BLaER1 treated with 17β-estradiol and CSF1 and Interleukin-3, amounts not matched to agents 10 nM and 100 nM (cell line): ENCODE data around the gene TOX4.

ENCODE experiments used
- H3K27ac ChIP-seq, 11 experiments: shearing (Covaris generic); formaldehyde crosslinking; 2 replicates each; pipeline ENCODE4 v1.8.1; 2022
- H3K27me3 ChIP-seq, 11 experiments: shearing (Covaris generic); formaldehyde crosslinking; 2 replicates each; pipeline ENCODE4 v1.8.1; 2022
- H3K36me3 ChIP-seq, 11 experiments: shearing (Covaris generic); formaldehyde crosslinking; 2 replicates each; pipeline ENCODE4 v1.8.1; 2022
- H3K4me1 ChIP-seq, 10 experiments: shearing (Covaris generic); formaldehyde crosslinking; 2 replicates each; pipeline ENCODE4 v1.8.1; 2022
- H3K4me2 ChIP-seq, 11 experiments: shearing (Covaris generic); formaldehyde crosslinking; 2 replicates each; pipeline ENCODE4 v1.8.1; 2022
- H3K4me3 ChIP-seq, 10 experiments: shearing (Covaris generic); formaldehyde crosslinking; 2 replicates each; pipeline ENCODE4 v1.8.1; 2022
- H3K9ac ChIP-seq, 11 experiments: shearing (Covaris generic); formaldehyde crosslinking; 2 replicates each; pipeline ENCODE4 v1.8.1; 2022
- H3K9me3 ChIP-seq, 11 experiments: shearing (Covaris generic); formaldehyde crosslinking; replicated peaks in 1 of 11; 2 replicates each; pipeline ENCODE4 v1.8.1; 2022
- H4K20me1 ChIP-seq, 11 experiments: shearing (Covaris generic); formaldehyde crosslinking; 2 replicates each; pipeline ENCODE4 v1.8.1; 2022
- Cebpa-rat ChIP-seq, 11 experiments: shearing (Covaris generic); IDR thresholded peaks; 2 replicates each; pipeline ENCODE4 v1.8.1; 2022

The TOX4 gene

DNA sequence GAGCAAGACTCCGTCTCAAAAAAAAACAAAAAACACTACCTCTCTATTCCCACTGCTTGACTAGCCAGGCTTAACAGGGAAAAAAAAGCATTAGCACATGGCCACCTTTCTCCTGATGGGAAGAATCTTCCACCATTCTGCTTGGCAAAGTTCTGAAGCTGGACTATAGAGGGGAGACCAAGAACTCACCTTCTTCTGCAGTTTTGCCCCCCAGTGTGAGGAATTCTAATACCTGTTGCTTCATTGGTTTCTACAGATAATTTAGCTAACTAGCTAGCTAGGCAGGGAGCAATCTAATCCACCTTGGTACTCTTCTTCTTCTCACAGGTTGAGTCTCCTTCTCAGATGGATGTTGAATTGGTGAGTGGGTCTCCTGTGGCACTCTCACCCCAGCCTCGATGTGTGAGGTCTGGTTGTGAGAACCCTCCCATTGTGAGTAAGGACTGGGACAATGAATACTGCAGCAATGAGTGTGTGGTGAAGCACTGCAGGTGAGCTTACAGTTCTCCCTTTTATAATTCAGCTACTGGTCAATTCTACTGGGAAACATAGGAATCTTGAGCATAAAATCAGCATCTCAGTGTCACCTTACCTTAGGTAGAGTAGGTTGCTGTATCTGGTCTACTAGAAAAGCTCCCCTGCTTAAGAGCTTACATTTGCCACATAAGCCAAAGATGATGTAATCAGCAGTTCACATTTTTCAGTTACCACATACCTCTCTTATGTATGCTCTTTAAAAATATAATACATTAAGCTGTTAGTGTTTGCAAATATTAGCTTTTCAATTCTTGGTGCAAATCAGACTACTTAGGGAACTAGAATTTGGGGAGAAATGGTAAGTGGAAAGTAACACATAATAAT, 18.1 kb downstream of the TOX4 start:
- no peaks in the 10 kb centered on the region for H3K27me3 ChIP-seq
- no peaks in the 10 kb centered on the region for H3K4me1 ChIP-seq
- no peak for TF ChIP-seq Cebpa-rat (IDR thresholded peaks at IDR 0.05)
- no peaks in the 10 kb centered on the region for H3K9me3 ChIP-seq
- no peak overlapping the region for H3K4me3 ChIP-seq
- peaks cover 96 to 100% (median 99%) of the 10 kb centered on the region in 11 experiments for H3K36me3 ChIP-seq
- no peak overlapping the region for H3K4me2 ChIP-seq
- no peak overlapping the region for H3K27ac ChIP-seq
- H3K9ac ChIP-seq: no peak overlapping the region
- H4K20me1 ChIP-seq: peaks cover 0 to 45% (median 8%) of the 10 kb centered on the region in 11 experiments; a peak in 9 of 22 replicates

DNA sequence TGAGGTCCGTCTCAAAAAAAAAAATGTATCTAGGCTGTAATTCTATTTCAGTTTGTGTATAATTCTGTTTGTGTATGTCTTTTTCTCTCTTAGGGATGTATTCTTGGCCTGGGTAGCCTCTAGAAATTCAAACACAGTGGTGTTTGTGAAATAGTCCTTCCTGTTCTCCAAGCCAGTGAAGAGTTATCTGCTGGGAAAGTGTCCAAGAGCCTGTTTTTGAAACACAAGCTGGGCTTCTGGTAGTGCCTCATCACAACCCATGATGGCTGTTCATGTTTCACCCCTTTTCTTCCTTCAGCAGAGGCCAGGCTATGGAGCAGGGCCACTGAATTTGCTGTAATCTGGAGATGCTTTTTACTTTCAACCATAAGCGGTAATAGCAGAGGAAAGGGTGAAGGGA, 19.5 kb downstream of the TOX4 start:
- Histone ChIP-seq H3K27me3 (no peaks in the 10 kb centered on the region), H3K4me3 (no peak overlapping the region), H3K36me3 (peaks cover 96 to 100% (median 99%) of the 10 kb centered on the region in 11 experiments), H3K9me3 (no peaks in the 10 kb centered on the region), H3K9ac (no peak overlapping the region), H3K4me1 (no peaks in the 10 kb centered on the region), H3K4me2 (no peak overlapping the region), H4K20me1 (peaks cover 0 to 56% (median 20%) of the 10 kb centered on the region in 11 experiments; a peak in 13 of 22 replicates), H3K27ac (no peak overlapping the region)
- no peak for TF ChIP-seq Cebpa-rat (IDR thresholded peaks at IDR 0.05)

DNA sequence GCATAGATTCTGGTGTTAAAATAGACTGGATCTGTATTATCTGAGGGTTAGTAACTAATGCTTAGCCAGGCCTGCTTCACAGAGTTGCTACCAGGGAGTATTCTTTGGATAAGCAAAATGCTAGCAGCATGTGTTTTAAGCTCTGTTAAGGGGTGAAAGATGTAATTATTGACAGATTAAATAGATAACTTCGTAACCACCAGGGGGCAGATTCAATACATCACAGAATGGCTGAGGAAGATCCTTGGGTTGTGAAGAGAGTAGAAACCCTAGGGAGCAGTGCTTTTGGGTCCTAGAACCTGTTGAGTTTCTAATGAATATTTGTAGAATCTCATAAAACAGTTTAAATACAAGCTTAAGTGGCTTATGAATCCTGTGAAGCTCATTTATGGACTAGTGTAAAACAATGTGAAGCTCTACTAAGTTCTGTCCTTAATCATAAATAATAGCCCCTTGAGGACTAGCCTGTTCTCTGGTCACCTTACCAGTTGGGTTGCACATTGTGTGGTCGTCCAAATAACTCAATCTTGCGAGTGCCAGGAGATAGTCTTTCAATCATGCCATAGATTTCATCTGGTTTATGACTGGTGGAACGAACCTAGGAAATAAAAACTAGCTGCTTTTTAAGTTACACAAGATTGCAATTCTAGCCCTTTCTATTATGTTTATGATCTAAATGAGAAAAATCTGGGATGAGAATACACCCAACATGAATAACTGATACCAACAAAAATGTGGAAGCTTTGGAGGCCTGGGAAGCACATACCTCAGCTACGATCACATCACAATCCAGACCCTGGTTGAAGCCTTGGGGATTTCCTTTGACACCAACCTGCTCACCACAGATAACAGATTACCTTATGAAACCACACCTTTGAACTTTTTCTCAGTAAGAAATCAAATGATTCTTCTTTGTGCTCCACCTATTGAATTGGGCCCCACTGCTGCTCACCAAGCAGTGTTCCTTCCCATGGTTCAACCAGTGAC, 21.8 kb downstream of the TOX4 start:
- H3K27ac ChIP-seq: no peak overlapping the region
- no peaks in the 10 kb centered on the region for H3K27me3 ChIP-seq
- H4K20me1 ChIP-seq: peaks cover 0 to 61% (median 34%) of the 10 kb centered on the region in 11 experiments; a peak in 15 of 22 replicates
- no peak overlapping the region for H3K9ac ChIP-seq
- H3K36me3 ChIP-seq: peaks cover 97 to 100% (median 99%) of the 10 kb centered on the region in 11 experiments
- H3K4me1 ChIP-seq: no peaks in the 10 kb centered on the region
- no peak overlapping the region for H3K4me3 ChIP-seq
- no peak overlapping the region for H3K4me2 ChIP-seq
- TF ChIP-seq Cebpa-rat (IDR thresholded peaks at IDR 0.05): no peak
- no peaks in the 10 kb centered on the region for H3K9me3 ChIP-seq

DNA sequence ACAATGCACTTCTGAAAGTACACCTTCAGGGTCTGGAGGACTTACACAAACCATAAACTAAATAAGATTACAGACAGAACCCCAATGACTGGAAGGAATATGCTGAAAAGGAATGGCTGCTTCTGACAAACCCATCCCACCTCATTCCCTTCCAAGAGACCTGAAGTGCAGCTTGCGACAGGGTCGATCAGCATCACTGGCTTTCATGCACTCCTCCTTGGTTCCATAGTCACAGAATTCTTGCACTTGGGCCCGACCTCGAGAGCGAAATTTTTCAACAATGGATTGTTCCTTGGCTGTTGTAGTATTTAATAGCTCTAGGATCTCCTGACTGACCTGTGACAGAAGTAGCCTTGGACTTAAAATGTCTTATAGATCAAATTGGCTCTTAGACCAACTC, 24.6 kb downstream of the TOX4 start:
- H3K4me3 ChIP-seq: no peak overlapping the region
- H3K27me3 ChIP-seq: no peaks in the 10 kb centered on the region
- H3K27ac ChIP-seq: no peak overlapping the region
- no peak overlapping the region for H3K4me2 ChIP-seq
- peaks cover 0 to 79% (median 53%) of the 10 kb centered on the region in 11 experiments; a peak in 17 of 22 replicates for H4K20me1 ChIP-seq
- TF ChIP-seq Cebpa-rat (IDR thresholded peaks at IDR 0.05): no peak
- H3K9me3 ChIP-seq: no peaks in the 10 kb centered on the region
- no peak overlapping the region for H3K9ac ChIP-seq
- peaks cover 77 to 97% (median 88%) of the 10 kb centered on the region in 11 experiments for H3K36me3 ChIP-seq
- peaks cover 0 to 10% (median 0%) of the 10 kb centered on the region in 10 experiments; a peak in 4 of 20 replicates for H3K4me1 ChIP-seq

DNA sequence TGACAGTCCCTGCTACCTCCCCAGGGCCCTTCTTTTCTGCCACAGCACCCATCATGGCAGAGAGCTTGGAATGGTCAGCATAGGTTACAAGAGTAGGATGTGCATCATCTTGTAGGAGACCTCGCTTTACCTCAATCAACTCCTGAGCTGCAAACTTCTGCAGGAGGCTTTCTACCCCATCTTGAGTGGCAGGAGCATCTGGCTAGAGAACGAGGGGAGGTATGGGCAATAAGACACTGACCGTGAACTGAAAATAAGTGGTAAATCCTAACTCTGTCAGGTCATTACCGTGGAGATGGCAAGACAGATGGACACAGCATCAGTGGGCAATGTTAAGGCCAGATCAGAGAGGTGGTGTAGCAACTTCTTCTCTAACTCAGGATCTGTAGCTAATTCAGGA, 26.4 kb downstream of the TOX4 start:
- TF ChIP-seq Cebpa-rat (IDR thresholded peaks at IDR 0.05): no peak
- no peaks in the 10 kb centered on the region for H3K9me3 ChIP-seq
- H3K9ac ChIP-seq: no peak overlapping the region
- H3K4me2 ChIP-seq: no peak overlapping the region
- H3K27me3 ChIP-seq: no peaks in the 10 kb centered on the region
- no peak overlapping the region for H3K27ac ChIP-seq
- peaks cover 0 to 88% (median 56%) of the 10 kb centered on the region in 11 experiments; a peak in 17 of 22 replicates for H4K20me1 ChIP-seq
- H3K36me3 ChIP-seq: peaks cover 74 to 97% (median 88%) of the 10 kb centered on the region in 11 experiments
- H3K4me3 ChIP-seq: no peak overlapping the region
- peaks cover 0 to 16% (median 4%) of the 10 kb centered on the region in 10 experiments; a peak in 6 of 20 replicates for H3K4me1 ChIP-seq

DNA sequence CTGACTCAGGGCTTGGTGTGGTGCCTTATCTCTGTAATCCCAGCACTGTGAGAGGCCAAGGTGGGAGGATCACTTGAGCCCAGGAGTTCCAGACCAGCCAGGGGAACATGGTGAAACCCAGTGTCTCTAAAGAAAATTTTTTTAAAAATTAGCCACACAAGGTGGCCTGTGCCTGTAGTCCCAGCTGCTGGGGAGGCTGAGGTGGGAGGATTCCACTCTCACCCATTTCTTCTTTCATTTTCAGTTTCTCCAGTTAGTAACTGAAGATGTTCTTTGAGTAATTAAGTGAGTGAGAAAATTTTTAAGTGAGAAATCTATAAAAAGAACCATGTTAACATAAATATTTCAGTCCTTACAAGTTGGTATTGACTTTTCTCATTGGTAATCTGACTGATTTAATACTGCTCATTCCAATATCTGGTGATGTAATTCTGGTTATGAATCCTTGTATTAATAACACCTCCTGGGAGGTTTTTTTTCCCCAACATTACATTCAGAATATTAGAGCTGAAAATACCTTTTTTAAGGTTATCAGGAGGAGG, 28.1 kb downstream of the TOX4 start:
- peaks cover 56 to 90% (median 78%) of the 10 kb centered on the region in 11 experiments for H3K36me3 ChIP-seq
- no peaks in the 10 kb centered on the region for H3K9me3 ChIP-seq
- H3K4me1 ChIP-seq: peaks cover 12 to 31% (median 16%) of the 10 kb centered on the region in 10 experiments
- H4K20me1 ChIP-seq: peaks cover 0 to 83% (median 47%) of the 10 kb centered on the region in 11 experiments; a peak in 17 of 22 replicates
- H3K27me3 ChIP-seq: no peaks in the 10 kb centered on the region
- no peak overlapping the region for H3K9ac ChIP-seq
- no peak overlapping the region for H3K27ac ChIP-seq
- H3K4me2 ChIP-seq: 0 out of 22 replicates have a peak overlapping the region, but pooled peaks of 1 of the 11 experiments have one; percentile 32
- no peak for TF ChIP-seq Cebpa-rat (IDR thresholded peaks at IDR 0.05)
- no peak overlapping the region for H3K4me3 ChIP-seq

DNA sequence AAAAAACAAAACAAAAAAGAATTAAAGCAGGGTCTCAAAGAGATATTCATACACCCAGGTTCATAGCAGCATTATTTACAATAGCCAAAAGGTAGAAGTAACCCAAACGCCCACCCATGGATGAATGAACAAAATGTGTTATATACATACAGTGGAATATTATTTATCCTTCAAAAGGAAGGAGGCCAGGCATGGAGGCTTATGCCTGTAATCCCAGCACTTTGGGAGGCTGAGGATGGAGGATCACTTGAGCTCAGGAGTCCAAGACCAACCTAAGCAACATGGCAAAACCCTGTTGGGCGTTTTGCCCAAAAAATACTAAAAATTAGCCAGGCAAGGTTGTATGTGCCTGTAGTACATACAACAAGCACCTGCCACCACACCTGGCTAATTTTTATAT, 29.6 kb downstream of the TOX4 start:
- Histone ChIP-seq H3K4me2 (no peak overlapping the region), H3K27me3 (no peaks in the 10 kb centered on the region), H3K27ac (no peak overlapping the region), H4K20me1 (peaks cover 0 to 70% (median 36%) of the 10 kb centered on the region in 11 experiments; a peak in 16 of 22 replicates), H3K9ac (no peak overlapping the region), H3K4me3 (no peak overlapping the region), H3K9me3 (no peaks in the 10 kb centered on the region), H3K4me1 (peaks cover 15 to 33% (median 18%) of the 10 kb centered on the region in 10 experiments), H3K36me3 (peaks cover 42 to 76% (median 64%) of the 10 kb centered on the region in 11 experiments)
- no peak for TF ChIP-seq Cebpa-rat (IDR thresholded peaks at IDR 0.05)

DNA sequence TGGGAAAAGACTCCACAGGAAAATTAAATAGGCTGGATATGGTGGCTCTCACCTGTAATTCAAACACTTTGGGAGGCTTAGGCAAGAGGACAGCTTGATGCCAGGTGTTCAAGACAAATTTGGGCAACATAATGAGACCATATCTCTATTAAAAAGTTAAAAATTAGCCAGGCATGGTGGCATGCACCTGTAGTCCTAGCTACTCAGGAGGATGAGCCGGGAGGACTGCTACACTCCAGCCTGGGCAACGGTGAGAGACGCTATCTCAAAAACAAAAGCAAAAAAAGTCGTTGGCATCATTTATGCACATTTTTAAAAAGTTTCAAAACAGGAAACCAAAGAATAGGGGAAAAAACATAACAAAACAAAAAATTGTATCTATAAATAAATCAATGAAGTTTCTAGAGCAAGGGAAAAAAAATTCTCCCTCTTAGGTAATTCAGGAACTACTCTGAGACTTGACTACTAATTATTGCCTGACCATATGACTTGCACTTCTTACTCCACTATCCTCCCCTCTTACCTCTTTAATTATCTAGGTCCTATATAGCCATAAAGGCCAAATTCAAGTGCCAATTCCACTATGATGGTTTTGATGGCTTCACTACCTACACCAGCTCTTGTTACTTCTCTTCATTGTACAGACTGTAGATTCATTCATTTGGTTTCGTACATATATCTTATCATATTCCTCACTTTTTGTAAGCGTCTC, 32.6 kb downstream of the TOX4 start:
- Histone ChIP-seq H3K9ac (peak overlapping the region; percentile 86 to 98 (median 93); a peak in 21 of 22 replicates), H3K27ac (peak overlapping the region in 10 of 11 experiments; percentile 79 to 99 (median 94); a peak in 18 of 22 replicates), H3K4me2 (peak overlapping the region; percentile 84 to 97 (median 88)), H3K4me1 (peaks cover 17 to 37% (median 19%) of the 10 kb centered on the region in 10 experiments), H3K27me3 (no peaks in the 10 kb centered on the region), H3K36me3 (peaks cover 16 to 45% (median 37%) of the 10 kb centered on the region in 11 experiments), H3K9me3 (no peaks in the 10 kb centered on the region), H4K20me1 (peaks cover 0 to 41% (median 18%) of the 10 kb centered on the region in 11 experiments; a peak in 14 of 22 replicates), H3K4me3 (peak overlapping the region; percentile 67 to 99 (median 86))
- no peak for TF ChIP-seq Cebpa-rat (IDR thresholded peaks at IDR 0.05)
